Neuronal stem cell (in vitro differentiated cells): ENCODE measurements around the gene GALNT12.
A peak's percentile ranks its signal among the peaks of the same experiment; 100 is the strongest.

Experiments
- DNase-seq: peaks from one replicate; pipeline ENCODE4 v3.0.0-alpha.2; 2013; ENCODE audit warnings: low spot score
- H2AFZ ChIP-seq: one replicate; pipeline ENCODE4 v1.6.1; 2013; ENCODE audit warnings: mild to moderate bottlenecking, low read length, inconsistent platforms
- H2AK5ac ChIP-seq: 2 replicates; pipeline ENCODE4 v1.6.1; 2013; ENCODE audit warnings: low read depth, mild to moderate bottlenecking, inconsistent platforms, low read length, moderate library complexity, mixed read lengths
- H2BK120ac ChIP-seq: 2 replicates; pipeline ENCODE4 v1.6.1; 2013; ENCODE audit warnings: low read depth, mild to moderate bottlenecking, inconsistent platforms, low read length, moderate library complexity, mixed read lengths
- H2BK12ac ChIP-seq: one replicate; pipeline ENCODE4 v1.6.1; 2013; ENCODE audit warnings: low read length, inconsistent platforms
- H2BK15ac ChIP-seq: 2 replicates; pipeline ENCODE4 v1.6.1; 2013; ENCODE audit warnings: mild to moderate bottlenecking, low read length, inconsistent platforms, mixed read lengths
- H2BK5ac ChIP-seq: one replicate; pipeline ENCODE4 v1.6.1; 2013; ENCODE audit warnings: inconsistent platforms, mild to moderate bottlenecking, low read length, moderate library complexity
- H3K14ac ChIP-seq: one replicate; pipeline ENCODE4 v1.6.1; 2013; ENCODE audit warnings: low read length, inconsistent platforms
- H3K18ac ChIP-seq: 2 replicates; pipeline ENCODE4 v1.6.1; 2013; ENCODE audit warnings: low read length, inconsistent platforms
- H3K23ac ChIP-seq: 2 replicates; pipeline ENCODE4 v1.6.1; 2013; ENCODE audit warnings: low read depth, mild to moderate bottlenecking, mixed read lengths, low read length, inconsistent platforms; ENCODE audit not compliant: poor library complexity
- H3K27ac ChIP-seq: replicated peaks from 3 replicates; pipeline ENCODE4 v1.5.1; 2013; ENCODE audit warnings: low read length, inconsistent platforms
- H3K27me3 ChIP-seq, 3 experiments: 2 replicates each; pipeline ENCODE4 v1.6.1; 2013; ENCODE audit warnings: low read length in 3 of 3, mild to moderate bottlenecking in 2 of 3, inconsistent platforms in 1 of 3, low read depth in 1 of 3, mixed read lengths in 1 of 3, moderate library complexity in 1 of 3; ENCODE audit not compliant: control insufficient read depth in 3 of 3, insufficient read depth in 3 of 3
- H3K36me3 ChIP-seq, 2 donors: replicated peaks in 1 of 2; 2 replicates each; pipeline ENCODE4 v1.6.1; 2013; ENCODE audit warnings: low read length in 2 of 2; ENCODE audit not compliant: control insufficient read depth in 2 of 2, insufficient read depth in 2 of 2
- H3K4ac ChIP-seq: 2 replicates; pipeline ENCODE4 v1.6.1; 2013; ENCODE audit warnings: inconsistent platforms, mild to moderate bottlenecking, low read length, moderate library complexity
- H3K4me1 ChIP-seq, 2 donors: 1 replicate in 1 of 2; 2 replicates in 1 of 2; pipeline ENCODE4 v1.6.1; 2013; ENCODE audit warnings: low read length in 2 of 2, low read depth in 1 of 2; ENCODE audit not compliant: control insufficient read depth in 2 of 2, insufficient read depth in 1 of 2
- H3K4me2 ChIP-seq: one replicate; pipeline ENCODE4 v1.6.1; 2013; ENCODE audit warnings: mild to moderate bottlenecking, low read length, inconsistent platforms; ENCODE audit not compliant: insufficient read depth, poor library complexity, severe bottlenecking
- H3K4me3 ChIP-seq, 2 donors: 2 replicates each; pipeline ENCODE4 v1.5.1; 2013; ENCODE audit warnings: low read length in 2 of 2, mild to moderate bottlenecking in 2 of 2, inconsistent platforms in 1 of 2, moderate library complexity in 1 of 2
- H3K79me1 ChIP-seq: one replicate; pipeline ENCODE4 v1.6.1; 2013; ENCODE audit warnings: low read depth, mild to moderate bottlenecking, inconsistent platforms, low read length, moderate library complexity
- H3K9ac ChIP-seq: one replicate; pipeline ENCODE4 v1.6.1; 2013; ENCODE audit warnings: mild to moderate bottlenecking, low read depth, low read length, inconsistent platforms; ENCODE audit not compliant: poor library complexity
- H3K9me3 ChIP-seq, 2 donors: replicated peaks in 1 of 2; 2 replicates each; pipeline versions ENCODE3 to v1.6.1; 2013; ENCODE audit warnings: low read length in 2 of 2, mild to moderate bottlenecking in 2 of 2, inconsistent platforms in 1 of 2, low read depth in 1 of 2, mixed read lengths in 1 of 2, moderate library complexity in 1 of 2; ENCODE audit not compliant: control insufficient read depth in 2 of 2, insufficient read depth in 1 of 2
- H4K8ac ChIP-seq: one replicate; pipeline ENCODE4 v1.6.1; 2013; ENCODE audit warnings: low read depth, mild to moderate bottlenecking, inconsistent platforms, low read length, moderate library complexity
- H4K91ac ChIP-seq: one replicate; pipeline ENCODE4 v1.6.1; 2013; ENCODE audit warnings: low read length, low read depth, mild to moderate bottlenecking, inconsistent platforms; ENCODE audit not compliant: poor library complexity
- WGBS, 2 donors: extraction: QIAGEN DNeasy Blood & Tissue Kit; methylation state at CpG; one replicate each; pipeline ENCODE4 v1.1.7; 2013; ENCODE audit warnings: missing lambda C conversion rate in 2 of 2, mixed read lengths in 1 of 2; ENCODE audit not compliant: insufficient read length in 2 of 2, insufficient replicate concordance in 1 of 2; ENCODE audit errors: extremely low coverage in 2 of 2; 5-methylcytosine and 5-hydroxymethylcytosine counted together

GALNT12 gene

DNA sequence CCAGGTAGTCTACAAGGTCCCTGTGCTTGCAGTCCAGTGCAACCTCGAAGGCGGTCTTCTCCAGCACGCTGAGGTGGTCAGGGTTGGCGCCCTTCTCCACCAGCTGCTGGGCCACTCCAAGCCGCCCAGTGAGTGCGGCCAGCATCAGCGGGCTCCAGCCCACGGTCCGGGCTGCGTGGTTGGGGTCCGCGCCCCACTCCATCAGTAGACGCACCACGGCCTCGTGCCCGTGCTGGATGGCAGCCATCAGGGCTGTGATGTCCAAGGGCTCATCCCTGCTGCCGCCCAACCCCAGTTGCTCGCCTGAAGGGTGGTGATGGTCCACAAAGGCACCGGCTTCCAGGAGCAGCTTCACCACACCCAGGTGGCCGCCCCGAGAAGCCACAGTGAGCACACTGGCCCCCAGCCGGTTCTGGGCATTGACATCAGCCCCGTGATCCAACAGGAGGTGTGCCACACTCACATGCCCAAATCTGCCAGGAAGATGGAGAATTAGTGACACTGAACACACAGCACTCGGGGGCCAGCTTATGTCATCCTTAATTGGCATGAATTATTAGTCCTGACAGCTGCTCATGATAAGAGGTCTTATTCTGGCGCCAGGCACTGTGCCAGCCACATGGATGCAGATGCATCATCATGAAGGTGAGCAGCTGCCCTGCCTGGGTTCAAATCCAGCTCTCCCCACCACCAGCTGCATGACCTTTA is 17.2 kb upstream of the GALNT12 start:
- peaks cover 7 to 17% of the 10 kb centered on the region in 2 donors for H3K4me1 ChIP-seq
- peak overlapping the region; percentile 68 for H3K9ac ChIP-seq
- no peaks in the 10 kb centered on the region for H3K27me3 ChIP-seq
- H3K4ac ChIP-seq = no peak overlapping the region
- H2BK12ac ChIP-seq = no peak overlapping the region
- no peak overlapping the region for H3K4me2 ChIP-seq
- no peak for DNase-seq
- H3K23ac ChIP-seq = peak overlapping the region; percentile 66
- H2BK120ac ChIP-seq = no peak overlapping the region
- H2BK15ac ChIP-seq = peak overlapping the region; percentile 5
- H2AFZ ChIP-seq = no peak overlapping the region
- H3K9me3 ChIP-seq = no peaks in the 10 kb centered on the region
- H4K91ac ChIP-seq = no peak overlapping the region
- H3K14ac ChIP-seq = no peak overlapping the region
- no peak overlapping the region for H3K27ac ChIP-seq
- H4K8ac ChIP-seq = no peak overlapping the region
- peak overlapping the region; percentile 50 for H3K18ac ChIP-seq
- no peak overlapping the region for H2BK5ac ChIP-seq
- H3K4me3 ChIP-seq = no peak overlapping the region
- no CpG with 5 or more reads among the region's 25 CpGs for WGBS, 2 donors
- H3K36me3 ChIP-seq = peaks cover 15 to 40% of the 10 kb centered on the region in 2 donors
- H2AK5ac ChIP-seq = peak overlapping the region; percentile 3
- H3K79me1 ChIP-seq = peaks cover 4% of the 10 kb centered on the region

DNA sequence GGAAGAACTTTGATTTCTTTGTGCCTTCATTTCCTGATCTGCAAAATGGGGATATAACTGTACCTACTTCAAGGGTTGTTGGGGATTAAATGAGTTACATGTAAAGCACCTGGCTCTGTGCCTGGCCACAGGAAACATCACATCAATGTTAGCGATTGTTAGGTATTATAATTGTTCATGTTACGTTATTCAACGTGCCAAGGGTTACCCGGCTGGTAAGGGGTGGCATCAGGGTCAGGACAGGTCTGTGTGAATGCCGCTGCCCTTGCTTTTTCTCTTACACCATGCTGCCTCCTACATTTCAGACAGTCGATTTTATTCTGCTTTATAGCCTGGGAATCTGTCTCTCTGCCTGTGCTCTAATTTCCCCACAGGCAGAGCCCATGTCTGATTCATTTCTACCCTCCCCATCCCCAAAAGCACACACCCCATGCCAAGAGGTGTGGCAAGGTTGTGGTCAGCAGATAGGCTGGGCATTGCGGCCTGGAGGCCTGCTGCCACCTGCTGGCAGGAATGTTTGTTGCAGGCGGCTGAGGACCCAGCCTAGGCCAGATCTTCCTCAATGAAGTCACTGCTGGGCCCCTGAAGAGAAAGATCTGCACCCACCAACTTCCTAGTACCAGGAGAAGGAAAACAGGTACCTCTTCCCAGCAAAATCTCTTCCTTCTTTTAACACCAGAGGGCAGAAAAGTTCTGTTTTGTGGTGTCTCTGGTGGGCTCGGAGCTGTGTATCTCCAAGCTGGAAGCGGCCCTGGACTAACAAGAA is 16.4 kb upstream of the GALNT12 start:
- Histone ChIP-seq H3K27me3 (no peaks in the 10 kb centered on the region), H4K91ac (peak overlapping the region; percentile 33), H3K9me3 (no peaks in the 10 kb centered on the region), H3K4me1 (peaks cover 7 to 20% of the 10 kb centered on the region in 2 donors), H3K9ac (no peak overlapping the region), H2BK15ac (peak overlapping the region; percentile 22), H3K4me2 (no peak overlapping the region), H3K4me3 (no peak overlapping the region), H3K27ac (peak overlapping the region; percentile 0), H3K36me3 (peaks cover 14 to 37% of the 10 kb centered on the region in 2 donors), H2BK120ac (no peak overlapping the region), H2AK5ac (peak overlapping the region; percentile 67), H2BK12ac (no peak overlapping the region), H3K18ac (peak overlapping the region; percentile 79), H3K23ac (no peak overlapping the region), H3K79me1 (peaks cover 4% of the 10 kb centered on the region), H4K8ac (no peak overlapping the region), H3K14ac (no peak overlapping the region), H2AFZ (peak overlapping the region; percentile 83), H3K4ac (no peak overlapping the region), H2BK5ac (peak overlapping the region; percentile 27)
- no CpG with 5 or more reads among the region's 10 CpGs for WGBS, 2 donors
- DNase-seq = peak; percentile 70

DNA sequence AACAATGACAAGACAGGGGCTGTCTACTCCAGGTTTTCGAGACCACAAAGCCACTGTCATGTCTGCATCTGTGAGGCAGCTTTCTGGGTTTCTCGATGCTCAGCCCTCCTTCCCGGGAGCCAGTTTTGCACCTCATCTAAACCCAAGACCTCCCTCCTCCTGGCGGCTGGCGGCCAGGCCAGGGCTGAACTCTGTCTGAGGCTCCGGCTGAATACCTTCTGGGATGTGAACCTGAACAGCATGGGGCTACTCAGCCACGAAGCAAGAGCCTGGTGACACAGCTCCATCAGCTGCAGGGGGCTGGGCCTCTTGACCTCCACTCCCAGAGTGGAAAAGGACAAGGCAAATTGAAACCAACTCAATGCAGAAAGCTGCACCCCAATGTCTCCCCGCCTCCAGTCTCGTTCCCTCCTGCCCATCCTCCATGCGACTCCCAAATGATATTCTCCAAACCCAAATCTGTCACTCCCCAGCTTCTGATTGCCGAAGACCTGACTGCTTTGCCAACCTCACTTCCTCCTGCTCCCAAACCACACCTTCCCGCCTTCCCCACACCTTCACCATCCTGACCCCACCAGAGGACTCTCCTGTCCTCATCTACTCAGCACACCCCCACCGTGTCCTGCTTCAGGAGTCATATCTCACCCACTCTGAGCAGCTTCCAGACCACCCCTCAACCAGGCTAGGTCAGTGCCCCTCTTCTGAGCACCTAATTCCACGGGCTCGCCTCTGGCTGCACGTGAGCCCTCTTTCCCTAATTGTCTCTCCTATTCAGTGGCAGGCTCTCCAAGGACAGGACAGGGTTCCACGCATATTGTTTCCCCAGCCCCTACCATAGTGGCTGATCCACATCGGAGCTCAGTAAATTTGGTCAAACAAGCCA is 15.6 kb upstream of the GALNT12 start:
- peak overlapping the region; percentile 79 for H3K18ac ChIP-seq
- peak overlapping the region; percentile 27 for H2BK5ac ChIP-seq
- DNase-seq = no peak
- H3K4me3 ChIP-seq = no peak overlapping the region
- no peak overlapping the region for H2BK12ac ChIP-seq
- peaks cover 7 to 23% of the 10 kb centered on the region in 2 donors for H3K4me1 ChIP-seq
- no peak overlapping the region for H3K4ac ChIP-seq
- H3K79me1 ChIP-seq = peaks cover 4% of the 10 kb centered on the region
- peaks cover 0 to 1% (median 0%) of the 10 kb centered on the region in 3 experiments for H3K27me3 ChIP-seq
- no peaks in the 10 kb centered on the region for H3K9me3 ChIP-seq
- H2AFZ ChIP-seq = peak overlapping the region; percentile 83
- H3K36me3 ChIP-seq = peaks cover 14 to 35% of the 10 kb centered on the region in 2 donors
- H2BK15ac ChIP-seq = peak overlapping the region; percentile 22
- H3K4me2 ChIP-seq = no peak overlapping the region
- no peak overlapping the region for H3K23ac ChIP-seq
- no CpG with 5 or more reads among the region's 18 CpGs for WGBS, 2 donors
- H3K14ac ChIP-seq = peak overlapping the region; percentile 66
- H3K27ac ChIP-seq = peak overlapping the region; percentile 0
- peak overlapping the region; percentile 67 for H2AK5ac ChIP-seq
- no peak overlapping the region for H2BK120ac ChIP-seq
- H4K91ac ChIP-seq = no peak overlapping the region
- H4K8ac ChIP-seq = no peak overlapping the region
- H3K9ac ChIP-seq = peak overlapping the region; percentile 70
